ENCODE measurements around the gene NR3C1. TPM values are rescaled to one million over a fixed set of nuclear protein-coding genes. Genes with fewer than 3 reads are reported as not detected.

Gene NR3C1
- total and polyA plus RNA-seq, 2 of the 13 experiments (the other 11 are each of a cell fraction or from before 2014, with no cell fraction given), result 10.0 to 24.3 TPM

DNA sequence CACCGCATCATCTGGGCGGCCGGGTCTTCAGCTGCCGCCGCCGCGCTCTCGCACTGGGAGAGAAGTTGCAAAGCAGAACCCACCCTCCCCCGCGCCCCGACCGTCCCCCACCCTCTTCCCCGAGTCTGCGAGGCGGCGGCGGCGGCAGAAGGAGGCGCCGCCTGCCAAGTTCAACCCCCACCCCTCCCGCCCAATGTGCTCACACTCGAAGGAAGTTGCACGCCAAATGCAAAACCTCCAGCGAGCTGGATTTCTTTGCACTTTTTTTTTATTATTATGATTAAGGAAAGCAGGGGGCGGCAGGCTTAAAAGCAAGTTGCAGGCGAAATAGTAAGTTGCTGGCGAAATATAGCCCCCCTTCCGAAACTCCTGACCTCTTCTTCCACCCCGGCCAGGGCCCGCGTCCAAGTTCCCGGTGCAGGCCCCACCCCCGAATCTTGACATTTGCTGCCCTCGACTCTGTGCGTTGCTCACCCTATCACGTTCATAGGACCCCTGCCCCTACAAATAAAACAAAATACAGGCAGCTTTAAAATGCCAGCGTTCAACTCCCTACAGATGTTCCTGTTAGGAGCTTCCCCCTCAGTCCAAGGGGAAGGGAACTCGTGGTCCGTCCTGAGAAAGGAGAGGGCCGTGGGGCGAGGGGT, 1.1 kb upstream of the NR3C1 start (continued):
- TF ChIP-seq KMT2A (CRISPR knock-in tag; IDR thresholded peaks at IDR 0.05) (0 out of 2 replicates have a peak, but pooled peaks have one; percentile 9), NR2F6 (IDR thresholded peaks at IDR 0.05) (no peak), NR2F6 (CRISPR knock-in tag; IDR thresholded peaks at IDR 0.05) (0 out of 2 replicates have a peak, but pooled peaks have one; percentile 6), ZNF589 (CRISPR knock-in tag; conservative IDR thresholded peaks at IDR 0.05) (peak; percentile 35; the same call in 1 of the 2 replicates), NFKB2 (CRISPR knock-in tag; IDR thresholded peaks at IDR 0.05; ENCODE audit: borderline replicate concordance) (0 out of 2 replicates have a peak, but pooled peaks have one; percentile 8), MED1 (CRISPR knock-in tag; IDR thresholded peaks at IDR 0.05) (no peak), SOX13 (IDR thresholded peaks at IDR 0.05) (no peak), SOX13 (CRISPR knock-in tag; conservative IDR thresholded peaks at IDR 0.05 in 1 of 2, IDR thresholded peaks at IDR 0.05 in 1 of 2) (no peak), MLX (CRISPR knock-in tag; IDR thresholded peaks at IDR 0.05) (no peak), ZSCAN12 (CRISPR knock-in tag; IDR thresholded peaks at IDR 0.05) (no peak), ESRRA (CRISPR knock-in tag; IDR thresholded peaks at IDR 0.05; ENCODE audit: low read depth) (no peak), ZNF569 (CRISPR knock-in tag; IDR thresholded peaks at IDR 0.05; ENCODE audit: borderline replicate concordance) (no peak), PTBP1 (IDR thresholded peaks at IDR 0.05; ENCODE audit: low read depth, low read length, poor library complexity, severe bottlenecking) (no peak), KLF15 (CRISPR knock-in tag; IDR thresholded peaks at IDR 0.05; ENCODE audit: borderline replicate concordance) (0 out of 2 replicates have a peak, but pooled peaks have one; percentile 17), ARID3A (IDR thresholded peaks at IDR 0.05; ENCODE audit: low read depth, low read length) (no peak), ZFP91 (CRISPR knock-in tag; IDR thresholded peaks at IDR 0.05; ENCODE audit: borderline replicate concordance) (no peak), ZNF713 (CRISPR knock-in tag; IDR thresholded peaks at IDR 0.05) (no peak), ZBTB4 (CRISPR knock-in tag; IDR thresholded peaks at IDR 0.05; ENCODE audit: borderline replicate concordance) (no peak), MTF2 (CRISPR knock-in tag; IDR thresholded peaks at IDR 0.05; ENCODE audit: borderline replicate concordance) (no peak)
- TF ChIP-seq, protein P1, sequence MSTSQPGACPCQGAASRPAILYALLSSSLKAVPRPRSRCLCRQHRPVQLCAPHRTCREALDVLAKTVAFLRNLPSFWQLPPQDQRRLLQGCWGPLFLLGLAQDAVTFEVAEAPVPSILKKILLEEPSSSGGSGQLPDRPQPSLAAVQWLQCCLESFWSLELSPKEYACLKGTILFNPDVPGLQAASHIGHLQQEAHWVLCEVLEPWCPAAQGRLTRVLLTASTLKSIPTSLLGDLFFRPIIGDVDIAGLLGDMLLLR (CRISPR knock-in tag; IDR thresholded peaks at IDR 0.05), result no peak

Data from HepG2 (cell line).